Femur (tissue), 1 donor: Measurements from ENCODE around the gene MFSD6.

Experiments
- DNase-seq: peaks from one replicate; pipeline ENCODE4 v3.0.0-alpha.2; 2017

Gene MFSD6

DNA sequence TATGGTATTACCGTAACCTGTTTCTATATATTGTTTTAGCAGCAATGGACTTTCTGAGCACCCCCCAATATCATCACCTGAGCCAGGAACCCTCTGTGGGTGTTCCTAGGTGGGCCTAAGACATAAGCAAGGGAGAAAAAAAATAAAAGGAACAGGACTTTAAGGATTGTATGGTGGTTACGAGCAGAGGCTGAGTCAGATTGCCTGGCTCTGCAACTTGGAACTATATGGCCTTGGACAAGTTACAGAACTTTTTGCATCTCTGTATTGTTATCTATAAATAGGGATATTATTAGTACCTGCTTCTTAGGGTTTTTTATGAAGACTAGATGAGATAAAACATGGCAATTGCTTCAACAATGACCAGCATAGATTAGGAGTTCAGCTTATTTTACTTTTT, 34.9 kb downstream of the MFSD6 start:
- no peak for DNase-seq

DNA sequence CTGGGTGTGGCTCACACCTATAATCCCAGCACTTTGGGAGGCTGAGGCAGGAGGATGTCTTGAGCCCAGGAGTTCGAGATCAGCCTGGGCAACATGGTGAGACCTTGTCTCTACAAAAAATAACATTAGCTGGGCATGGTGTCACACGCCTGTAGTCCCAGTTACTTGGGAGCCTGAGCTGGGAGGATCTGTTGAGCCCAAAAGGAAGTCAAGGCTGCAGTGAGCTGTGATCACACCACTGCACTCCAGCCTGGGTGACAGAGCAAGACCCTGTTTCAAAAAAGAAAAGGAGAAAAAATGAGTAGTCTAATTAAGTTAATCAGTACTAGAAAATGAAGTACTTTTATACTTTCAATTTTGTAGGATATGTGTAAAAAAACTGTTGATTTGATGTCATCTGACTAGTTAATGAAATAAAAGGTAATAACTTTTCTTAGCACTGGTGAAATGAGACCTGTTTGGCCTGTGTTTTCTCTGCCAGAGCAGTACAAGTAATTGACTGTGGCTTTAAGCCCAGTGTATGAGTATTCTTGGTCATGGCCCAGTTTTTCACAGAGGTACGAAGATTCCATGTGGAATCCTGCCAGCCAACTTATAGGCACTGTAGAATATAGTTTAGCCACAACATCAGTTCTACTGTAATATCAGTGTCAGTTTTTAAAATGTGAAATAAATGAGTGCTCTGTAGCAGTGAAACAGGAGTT, 35.8 kb downstream of the MFSD6 start:
- peak; percentile 44 for DNase-seq

DNA sequence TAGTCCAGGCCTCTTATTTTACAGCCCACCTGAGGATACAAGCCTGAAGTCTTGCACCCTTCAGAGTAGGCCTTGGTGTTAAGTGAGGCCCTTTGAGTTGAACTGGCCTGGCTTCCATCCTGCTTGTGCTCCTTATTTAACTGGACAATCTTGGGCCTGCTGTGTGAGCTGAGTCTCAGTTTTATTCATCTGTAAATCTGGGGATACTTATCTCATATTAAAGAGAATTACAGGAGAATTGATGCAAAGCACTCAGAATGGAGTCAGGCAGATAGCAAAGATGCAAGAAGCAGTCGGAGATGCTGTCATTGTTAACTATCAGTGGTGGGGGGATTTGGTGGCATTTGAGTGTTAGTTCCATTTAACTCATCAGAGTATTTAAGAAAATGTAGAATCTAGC, 36.8 kb downstream of the MFSD6 start:
- DNase-seq = no peak

DNA sequence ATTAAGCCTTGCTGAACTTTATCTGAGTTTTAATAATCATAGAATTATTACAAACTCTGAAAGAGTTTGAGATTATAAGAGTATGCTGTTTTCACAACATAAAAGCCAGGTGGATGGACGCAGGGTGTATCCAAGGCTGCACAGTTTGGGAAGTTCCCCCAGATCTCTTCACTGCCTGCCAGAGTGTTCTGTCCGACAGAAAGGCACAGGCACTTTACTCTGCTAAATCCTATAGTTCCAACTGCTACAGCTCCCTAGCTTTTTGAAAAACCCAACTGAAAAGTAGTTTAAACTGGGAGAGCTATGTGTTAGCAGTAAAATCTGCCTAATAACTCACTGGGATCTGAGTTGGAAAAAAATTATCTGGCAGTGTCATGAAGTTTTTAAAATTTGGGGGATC, 38.0 kb downstream of the MFSD6 start:
- DNase-seq = no peak

DNA sequence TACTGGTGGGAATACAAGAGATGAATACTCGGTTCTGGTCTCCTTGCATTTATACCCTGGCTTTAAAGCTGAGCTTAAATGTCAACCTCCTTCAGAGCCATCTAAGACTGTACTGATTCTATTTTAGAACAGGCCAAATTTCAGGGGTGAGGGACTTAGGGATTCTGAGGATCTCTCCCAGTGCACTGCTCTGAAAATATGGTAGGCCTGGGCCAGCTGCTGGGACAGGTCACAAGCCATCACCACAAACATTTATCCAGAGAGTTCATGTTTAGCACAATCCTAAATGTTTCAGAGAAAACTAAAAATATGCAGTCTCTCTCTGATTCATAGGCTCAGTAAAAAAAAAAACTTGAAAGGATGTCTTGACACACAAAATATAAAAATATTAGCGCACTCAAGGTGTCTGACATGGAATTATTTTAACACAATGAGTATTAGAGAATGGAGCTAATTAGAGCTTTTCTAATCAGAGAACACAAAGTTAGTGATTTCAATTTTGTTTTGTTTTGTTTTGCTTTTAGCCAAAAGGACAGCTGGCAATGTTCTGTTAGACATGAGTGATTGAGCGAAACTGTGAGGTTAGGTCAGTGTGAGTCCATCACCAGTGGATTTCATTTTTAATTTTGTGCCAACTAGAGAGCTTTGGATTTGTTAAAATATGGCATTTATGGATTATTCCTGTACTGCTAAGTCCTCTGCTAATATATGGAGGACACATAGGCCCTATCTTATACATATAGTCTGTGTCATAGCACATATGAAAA, 38.8 kb downstream of the MFSD6 start:
- DNase-seq = no peak

DNA sequence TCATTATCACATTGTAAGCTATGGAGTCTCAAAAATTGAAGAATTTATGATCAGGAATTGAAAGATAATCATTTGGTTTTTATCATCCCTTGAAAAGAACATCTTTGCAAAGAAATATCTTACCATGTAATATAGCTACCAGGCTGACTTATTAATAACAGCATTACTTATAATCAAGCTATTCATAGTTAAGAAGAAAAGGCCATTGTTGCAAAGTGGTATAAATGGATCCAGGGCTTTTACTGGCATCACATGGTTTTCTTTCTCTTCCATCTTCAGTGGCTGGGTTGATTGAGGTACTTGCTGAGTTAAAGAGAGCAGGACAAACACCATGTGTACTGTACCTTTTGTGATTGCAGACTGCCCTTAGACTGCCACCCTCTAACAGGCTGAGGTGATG, 39.6 kb downstream of the MFSD6 start:
- no peak for DNase-seq

DNA sequence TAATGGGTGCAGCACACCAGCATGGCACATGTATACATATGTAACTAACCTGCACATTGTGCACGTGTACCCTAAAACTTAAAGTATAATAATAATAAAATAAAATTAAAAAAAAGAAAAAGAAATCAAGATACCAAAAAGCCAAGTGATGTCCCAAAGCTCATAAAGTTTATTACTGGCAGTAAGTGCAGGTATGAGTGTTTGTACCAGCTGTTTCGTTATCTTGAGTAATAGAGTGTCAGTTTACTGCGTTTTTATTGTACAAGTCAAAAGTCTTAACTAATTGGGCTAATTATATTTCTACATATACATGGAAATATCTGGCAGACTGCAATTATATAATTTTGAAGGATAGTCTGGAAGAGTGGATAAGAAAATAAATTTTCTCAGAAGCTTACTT, 41.8 kb downstream of the MFSD6 start:
- DNase-seq = no peak

DNA sequence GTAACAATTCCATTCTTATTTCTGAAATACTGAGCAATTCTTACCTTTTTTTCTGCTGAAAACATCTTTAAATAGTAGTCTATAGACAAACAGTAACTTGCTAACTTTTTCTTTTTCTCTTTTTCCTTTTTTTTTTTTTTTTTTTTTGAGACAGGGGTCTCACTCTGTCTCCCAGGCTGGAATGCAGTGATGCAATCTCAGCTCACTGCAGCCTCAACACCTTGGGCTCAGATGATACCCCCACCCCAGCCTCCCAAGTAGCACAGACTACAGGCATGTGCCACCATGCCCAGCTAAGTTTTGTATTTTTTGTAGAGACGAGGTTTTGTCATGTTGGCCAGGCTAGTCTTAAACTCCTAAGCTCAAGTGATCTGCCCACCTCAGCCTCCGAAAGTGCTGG, 42.2 kb downstream of the MFSD6 start:
- DNase-seq = no peak

DNA sequence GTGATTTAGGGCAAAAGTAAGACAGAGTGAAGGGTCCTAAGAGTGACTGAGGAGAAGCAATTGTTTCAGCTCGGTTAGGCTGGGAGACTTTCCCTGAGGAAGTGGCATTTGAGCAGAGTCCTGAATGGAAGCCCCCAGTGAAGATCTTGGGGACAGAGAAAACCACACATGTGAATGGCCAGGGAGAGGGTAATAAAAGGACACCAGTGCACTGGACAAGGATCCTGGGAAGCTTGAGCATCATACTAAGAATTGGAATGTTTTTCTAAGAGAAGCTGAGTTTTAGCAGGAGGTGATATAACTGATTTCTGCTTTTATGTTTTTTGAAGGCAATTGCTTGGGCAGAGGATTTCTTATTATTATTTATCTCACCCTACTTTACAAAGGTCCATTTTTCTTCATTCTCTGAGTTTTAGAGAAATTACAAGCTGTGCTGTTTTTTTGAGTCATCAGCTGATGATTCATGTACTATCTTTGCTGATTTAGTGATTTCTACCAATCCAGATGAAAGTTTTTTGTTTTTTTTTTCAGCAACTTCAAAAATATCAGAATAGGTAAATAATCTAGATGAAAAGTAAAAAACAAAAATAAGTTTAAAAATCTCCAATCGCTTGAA, 43.5 kb downstream of the MFSD6 start:
- no peak for DNase-seq

DNA sequence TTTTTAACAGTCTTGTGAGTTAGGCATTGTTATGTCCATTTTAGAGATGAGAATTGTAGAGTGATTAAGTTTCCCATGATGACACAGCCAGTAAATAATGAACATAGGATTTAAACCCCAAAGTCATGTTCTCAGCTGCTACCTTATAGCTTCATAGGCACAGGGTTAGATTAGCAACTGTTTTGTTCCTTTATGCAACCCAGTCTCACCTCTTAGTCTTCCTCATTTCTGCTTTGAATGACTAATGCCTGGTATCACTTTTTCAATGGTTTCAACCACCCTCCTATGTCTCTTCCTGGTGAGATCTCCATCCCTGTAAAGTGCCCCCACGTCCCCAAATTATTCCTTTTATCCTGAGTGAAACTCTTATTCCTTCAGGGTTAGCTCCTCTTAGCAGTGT, 44.3 kb downstream of the MFSD6 start:
- no peak for DNase-seq

DNA sequence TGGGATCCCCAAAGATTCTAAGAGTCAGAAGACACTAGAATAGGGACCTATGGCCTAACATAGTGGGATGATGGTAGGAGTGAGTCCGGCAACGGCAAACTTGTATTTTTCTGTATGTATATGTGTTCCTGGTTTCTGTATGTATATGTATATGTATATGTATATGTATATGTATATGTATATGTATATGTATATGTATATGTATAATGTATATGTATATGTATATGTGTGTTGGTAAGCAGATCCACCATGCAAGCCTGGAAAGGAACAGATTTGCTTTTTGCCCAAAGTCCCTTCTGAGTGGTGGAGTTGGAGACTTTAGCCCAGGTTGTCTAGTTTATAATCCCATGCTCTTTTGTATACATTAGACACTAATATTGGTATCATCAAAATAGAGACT, 46.6 kb downstream of the MFSD6 start:
- DNase-seq = no peak

DNA sequence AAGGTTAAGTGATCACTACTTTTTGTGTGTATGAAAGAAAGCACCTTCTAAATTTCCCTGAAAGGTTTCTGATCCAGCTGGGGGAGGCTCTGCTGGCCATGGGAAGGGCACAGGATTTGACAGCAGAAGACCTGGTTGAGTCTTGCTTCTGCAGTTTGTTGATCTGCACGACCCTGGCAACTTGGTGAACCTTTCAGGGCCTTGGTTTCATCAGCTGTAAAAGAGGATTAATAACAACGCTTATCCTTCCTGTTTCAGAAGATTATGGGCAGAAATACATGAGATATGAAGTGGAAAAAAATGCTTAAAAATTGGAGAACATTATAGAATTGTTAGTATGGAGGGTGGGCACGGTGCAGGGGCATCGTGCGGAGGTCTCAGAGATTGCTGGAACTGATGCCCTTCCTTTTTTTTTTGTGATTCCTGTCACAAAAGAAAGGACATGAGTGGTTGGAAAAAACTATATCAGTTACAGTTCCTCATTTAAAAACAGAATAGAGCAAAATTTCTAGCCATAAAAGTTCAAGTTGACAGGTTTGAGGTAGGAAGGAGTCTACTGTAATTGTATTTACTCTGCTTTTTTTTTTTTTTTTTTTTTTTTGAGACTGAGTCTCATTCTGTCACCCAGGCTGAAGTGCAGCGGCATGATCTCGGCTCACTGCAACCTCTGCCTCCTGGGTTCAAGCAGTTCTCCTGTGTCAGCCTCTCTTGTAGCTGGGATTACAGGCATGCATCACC, 47.4 kb downstream of the MFSD6 start:
- DNase-seq = no peak

DNA sequence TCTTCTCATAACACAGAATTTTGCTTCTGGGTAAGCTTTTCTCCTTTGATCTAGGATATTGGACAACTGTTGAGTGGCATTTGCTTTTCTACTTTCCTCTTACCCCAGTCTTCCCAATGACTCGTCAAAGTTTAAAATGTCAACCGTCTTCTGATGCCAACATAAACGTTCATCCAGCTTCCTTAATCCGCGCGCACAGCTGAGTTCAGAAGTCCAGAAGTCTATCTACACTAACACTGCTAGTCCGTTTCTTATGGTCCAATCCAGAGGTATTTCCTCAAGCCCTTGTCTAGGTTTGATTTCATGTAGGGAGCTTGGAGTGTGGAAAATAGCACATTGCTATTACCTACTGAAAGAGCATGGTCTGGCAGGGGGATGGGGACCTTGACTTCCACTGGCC, 48.7 kb downstream of the MFSD6 start:
- DNase-seq = no peak

DNA sequence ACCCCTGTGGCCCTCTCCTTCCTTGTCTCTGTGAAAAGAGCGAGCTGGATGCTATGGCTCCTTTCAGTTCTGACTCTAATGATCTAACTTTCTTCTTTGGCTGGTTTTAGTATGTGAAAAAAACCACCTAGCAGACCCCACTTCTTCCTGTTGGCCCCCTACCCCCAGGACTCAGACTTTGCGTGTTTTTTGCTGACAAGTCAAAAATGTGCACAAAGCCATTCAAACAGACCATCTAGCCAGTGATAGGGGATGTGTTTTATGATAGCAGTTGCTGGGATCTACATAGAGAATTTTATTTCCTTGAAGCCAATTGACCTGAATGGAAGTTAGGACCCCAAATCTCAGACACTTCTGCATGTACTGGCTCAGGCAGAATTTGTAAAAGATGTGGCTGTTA, 49.1 kb downstream of the MFSD6 start:
- DNase-seq = no peak

DNA sequence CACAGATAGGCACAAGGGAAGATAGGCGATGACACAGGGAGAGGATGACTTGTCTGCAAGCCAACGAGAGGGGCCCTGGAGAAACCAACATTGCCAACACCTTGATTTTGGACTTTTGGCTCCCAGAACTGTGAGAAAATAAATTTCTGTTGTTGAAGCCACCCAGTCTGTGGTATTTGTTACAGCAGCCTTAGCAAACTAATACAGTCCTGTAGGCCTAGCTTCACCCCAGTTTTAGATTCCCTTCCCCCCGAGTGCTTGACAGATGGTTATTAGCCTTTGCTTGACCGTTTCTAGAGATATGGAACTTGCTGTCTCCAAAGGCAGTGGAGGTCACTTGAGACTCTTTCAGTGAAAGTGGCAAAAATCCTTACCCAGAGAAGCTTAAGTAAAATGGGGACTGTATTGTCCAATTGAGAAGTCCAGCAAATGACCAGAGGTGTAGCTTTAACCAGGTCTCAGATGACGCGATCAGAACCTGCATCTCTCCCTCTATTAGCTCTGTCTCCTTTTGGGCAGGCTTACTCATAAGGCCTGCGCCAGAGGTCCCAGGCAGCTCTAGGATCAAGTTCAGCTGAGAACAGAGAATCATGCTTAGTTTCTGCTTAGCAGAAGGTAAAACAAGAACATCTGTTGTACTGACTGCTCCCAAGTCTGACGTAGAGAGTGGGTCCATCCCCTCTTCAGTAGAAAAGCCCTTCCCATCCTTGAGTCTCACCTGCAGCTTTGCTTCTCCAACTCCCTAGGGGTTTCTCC, 50.4 kb downstream of the MFSD6 start:
- DNase-seq = no peak

DNA sequence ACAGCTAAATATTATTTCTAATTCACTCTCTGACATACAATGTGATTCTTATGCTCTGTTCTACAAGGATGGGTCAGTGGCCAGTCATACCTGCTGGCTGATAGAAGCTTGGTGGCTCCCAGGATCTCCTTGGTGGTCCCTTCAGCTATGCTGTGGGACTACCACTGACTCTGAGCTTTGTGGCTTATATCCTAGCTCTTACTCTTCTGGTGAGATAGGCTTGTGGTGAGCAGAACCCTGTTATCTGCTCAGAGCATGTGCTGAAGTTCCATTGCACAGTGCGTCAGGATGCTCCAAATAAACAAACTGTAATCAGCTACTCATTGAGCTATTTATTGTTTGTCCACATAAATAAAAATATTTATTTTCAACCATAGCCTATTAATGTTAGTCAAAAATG, 51.7 kb downstream of the MFSD6 start:
- no peak for DNase-seq

DNA sequence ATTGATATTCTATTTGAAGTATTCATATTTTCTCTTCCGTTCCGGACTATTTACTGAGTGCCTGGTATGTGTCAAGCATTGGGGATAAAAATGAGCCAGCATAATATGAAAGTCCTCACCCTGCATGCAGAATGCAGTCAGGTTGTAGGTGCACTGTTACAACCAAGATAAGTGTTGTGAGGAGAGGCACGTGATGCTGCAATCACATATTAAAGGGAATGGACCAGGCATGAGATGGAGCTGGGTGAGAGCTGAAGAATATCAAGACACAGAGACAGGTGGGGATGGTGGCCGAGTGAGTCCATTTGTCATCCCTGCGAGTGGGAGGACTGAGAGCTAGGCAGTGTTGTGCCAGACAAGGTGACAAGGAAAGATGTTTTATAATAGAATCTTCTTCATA, 52.3 kb downstream of the MFSD6 start:
- DNase-seq = no peak

DNA sequence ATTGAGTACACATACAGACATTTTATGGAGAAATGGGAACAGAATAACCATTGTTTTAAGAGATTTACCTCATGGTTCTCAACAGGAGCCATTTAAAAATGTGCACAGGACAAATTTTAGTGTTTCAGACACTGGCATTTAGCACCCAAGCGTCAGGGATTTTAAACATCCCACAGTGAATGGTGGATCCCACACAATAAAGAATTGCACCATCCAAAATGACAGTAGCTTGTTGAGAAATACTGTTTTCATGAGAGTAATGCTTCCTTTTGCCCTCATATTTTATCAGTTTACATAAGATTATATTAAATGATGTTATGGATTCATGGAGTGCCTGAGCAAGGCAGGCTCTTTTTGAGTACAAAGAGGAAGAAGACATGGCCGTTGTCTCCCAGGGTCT, 54.0 kb downstream of the MFSD6 start:
- no peak for DNase-seq

DNA sequence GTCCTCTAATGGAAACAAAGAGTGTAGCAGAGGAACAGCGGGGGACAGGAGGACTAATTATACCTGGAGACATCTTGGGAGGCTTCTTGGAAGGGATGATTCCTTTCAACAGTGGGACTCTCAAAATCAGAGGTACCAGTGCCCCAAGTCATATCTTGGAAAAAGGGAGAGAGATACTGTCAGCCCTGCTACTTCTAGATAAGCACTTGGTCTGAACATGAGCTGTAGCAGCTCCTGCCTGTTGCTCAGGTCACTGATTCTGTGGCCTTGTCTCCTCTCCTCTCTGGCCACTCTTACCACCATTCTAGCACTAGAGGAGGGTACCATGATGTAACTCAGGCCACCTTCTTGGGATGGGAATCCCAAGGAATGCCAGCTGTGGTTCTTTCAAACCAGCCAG, 54.5 kb downstream of the MFSD6 start:
- no peak for DNase-seq

DNA sequence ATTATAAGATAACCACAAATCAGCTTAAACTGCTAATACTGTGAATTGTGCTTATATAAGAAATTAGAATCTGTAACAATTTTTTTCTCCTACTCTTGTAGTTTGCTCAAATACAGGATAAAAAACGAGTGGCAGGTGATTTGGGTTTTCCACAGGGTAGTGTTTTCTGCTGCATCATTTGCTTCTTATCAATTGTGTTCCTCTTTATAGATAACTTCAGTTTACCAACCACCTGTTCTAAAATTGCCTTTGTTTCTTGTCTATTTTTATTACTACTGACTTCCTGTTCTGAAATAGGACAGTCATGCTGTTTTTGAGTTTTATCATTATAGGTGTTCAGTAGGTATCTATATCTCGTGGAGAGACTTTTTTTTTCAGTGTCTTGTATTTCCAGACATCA, 56.9 kb downstream of the MFSD6 start:
- no peak for DNase-seq

DNA sequence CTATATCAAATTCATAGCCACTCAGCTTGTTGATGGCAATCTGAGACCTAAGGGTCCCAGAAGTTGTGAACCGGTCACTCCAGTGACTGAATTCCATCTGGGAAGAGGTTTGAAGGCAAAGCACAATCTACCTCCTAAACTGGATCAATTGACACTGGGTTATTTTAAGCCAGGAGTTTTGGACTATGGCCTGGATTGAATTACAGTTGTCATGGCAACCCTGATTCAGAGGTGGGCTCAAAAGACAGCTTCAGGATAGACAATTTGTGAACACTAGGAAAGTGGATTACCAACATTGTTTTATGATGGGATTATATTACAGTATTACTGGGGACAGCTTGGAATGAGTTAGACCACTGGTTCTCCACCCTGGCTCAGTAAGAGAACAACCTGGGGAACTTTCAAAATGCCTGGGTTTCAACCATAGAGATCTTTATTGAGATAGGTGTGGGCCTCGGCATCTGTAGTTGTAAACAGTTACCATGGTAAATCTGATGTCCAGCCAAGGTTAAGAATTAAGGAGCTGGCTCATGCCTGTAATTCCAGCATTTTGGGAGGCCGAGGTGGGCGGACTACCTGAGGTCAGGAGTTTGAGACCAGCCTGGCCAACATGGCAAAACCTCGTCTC, 58.8 kb downstream of the MFSD6 start:
- no peak for DNase-seq

DNA sequence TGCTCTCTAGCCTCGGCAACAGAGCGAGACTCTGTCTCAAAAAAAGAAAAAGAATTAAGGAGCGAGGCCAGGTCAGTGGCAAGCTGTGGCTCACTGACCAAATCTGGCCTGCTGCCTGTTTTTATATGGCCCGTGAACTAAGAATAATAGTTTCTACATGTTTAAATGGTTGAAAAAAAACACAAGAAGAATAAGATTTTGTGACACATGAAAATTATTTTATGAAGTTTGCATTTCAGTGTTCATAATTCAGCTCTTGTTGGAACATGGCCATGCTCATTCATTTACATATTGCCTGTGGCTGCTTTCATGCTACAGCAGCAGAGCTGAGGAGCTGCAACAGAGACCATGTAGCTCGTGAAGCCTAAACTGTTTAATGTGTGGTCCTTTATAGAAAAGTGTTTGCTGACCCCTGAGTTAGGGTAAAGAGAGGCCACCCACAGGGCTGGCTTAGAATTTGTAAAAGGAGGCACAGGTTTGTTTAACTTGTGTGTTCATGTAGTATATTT, 59.5 kb downstream of the MFSD6 start:
- DNase-seq = peak; percentile 47
